ENCODE measurements around the gene HINT2. TPM values are rescaled to one million over a fixed set of nuclear protein-coding genes. Genes with fewer than 3 reads are reported as not detected.

The HINT2 gene
- total and polyA plus RNA-seq, 2 donors from 2014 or later: 55.1 to 307 TPM

DNA sequence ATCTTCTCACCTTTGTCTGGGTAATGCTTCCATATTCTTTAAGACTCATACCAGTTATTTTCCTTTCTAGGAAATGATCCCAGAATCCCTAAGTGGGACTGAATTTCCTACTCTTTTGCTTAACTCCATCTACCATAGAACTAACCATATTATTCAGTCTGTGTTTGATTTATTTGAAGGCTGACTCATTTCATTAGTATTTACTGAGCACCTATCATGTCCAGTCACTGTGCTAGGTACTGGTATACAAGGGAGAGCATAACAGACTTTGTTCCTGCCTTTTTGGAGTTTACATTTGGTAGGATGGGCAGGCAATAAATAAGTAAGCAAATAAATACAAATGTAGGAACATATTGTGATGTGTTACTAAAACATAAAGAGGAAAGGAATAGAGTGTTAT, 19.1 kb downstream of the HINT2 start:
- Histone ChIP-seq H3K4me3 (ENCODE audit: low read length in 3 of 3) (no peak overlapping the region), H3K9me3 (ENCODE audit: control insufficient read depth in 2 of 3, insufficient read depth in 1 of 3, low read length in 3 of 3) (no peaks in the 10 kb centered on the region), H3K27me3 (ENCODE audit: control insufficient read depth, insufficient read depth, low read length) (no peaks in the 10 kb centered on the region), H3K27ac (ENCODE audit: low read depth in 2 of 2, low read length in 2 of 2) (no peak overlapping the region), H3K4me1 (ENCODE audit: control insufficient read depth in 2 of 3, insufficient read depth in 2 of 3, low read depth in 1 of 3, low read length in 3 of 3) (peaks cover 0 to 5% (median 0%) of the 10 kb centered on the region in 3 donors), H3K9ac (ENCODE audit: low read length in 3 of 3) (no peak overlapping the region), H3K36me3 (ENCODE audit: control insufficient read depth in 2 of 3, insufficient read depth in 3 of 3, low read length in 3 of 3) (no peaks in the 10 kb centered on the region)
- TF ChIP-seq, protein P1, sequence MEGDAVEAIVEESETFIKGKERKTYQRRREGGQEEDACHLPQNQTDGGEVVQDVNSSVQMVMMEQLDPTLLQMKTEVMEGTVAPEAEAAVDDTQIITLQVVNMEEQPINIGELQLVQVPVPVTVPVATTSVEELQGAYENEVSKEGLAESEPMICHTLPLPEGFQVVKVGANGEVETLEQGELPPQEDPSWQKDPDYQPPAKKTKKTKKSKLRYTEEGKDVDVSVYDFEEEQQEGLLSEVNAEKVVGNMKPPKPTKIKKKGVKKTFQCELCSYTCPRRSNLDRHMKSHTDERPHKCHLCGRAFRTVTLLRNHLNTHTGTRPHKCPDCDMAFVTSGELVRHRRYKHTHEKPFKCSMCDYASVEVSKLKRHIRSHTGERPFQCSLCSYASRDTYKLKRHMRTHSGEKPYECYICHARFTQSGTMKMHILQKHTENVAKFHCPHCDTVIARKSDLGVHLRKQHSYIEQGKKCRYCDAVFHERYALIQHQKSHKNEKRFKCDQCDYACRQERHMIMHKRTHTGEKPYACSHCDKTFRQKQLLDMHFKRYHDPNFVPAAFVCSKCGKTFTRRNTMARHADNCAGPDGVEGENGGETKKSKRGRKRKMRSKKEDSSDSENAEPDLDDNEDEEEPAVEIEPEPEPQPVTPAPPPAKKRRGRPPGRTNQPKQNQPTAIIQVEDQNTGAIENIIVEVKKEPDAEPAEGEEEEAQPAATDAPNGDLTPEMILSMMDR (IDR thresholded peaks at IDR 0.05; ENCODE audit: borderline replicate concordance, extremely low read depth, insufficient read depth): no peak
- DNase-seq: no peak
- FAIRE-seq: no peak
- intact Hi-C loops (cut with DNase I): no loop called here

DNA sequence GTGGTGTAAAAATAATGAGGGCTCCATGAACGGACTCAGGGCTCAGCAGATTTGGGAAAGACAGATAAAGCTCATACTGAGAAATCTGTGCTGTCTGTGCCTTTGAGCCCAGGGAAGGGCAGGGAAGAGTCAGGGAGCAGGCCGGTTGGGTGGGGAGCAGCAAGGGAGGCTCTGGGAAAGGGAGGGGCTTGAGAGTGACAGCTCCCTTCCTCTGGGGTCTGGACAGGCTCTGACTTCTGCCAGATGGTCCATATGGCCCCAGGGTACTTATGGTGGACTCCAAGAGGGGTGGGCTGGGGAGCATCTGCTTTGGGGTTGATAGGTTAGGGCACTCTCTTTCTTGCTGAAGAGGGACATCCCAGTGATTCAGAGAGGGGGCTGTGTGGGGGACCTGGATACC, 21.4 kb downstream of the HINT2 start:
- Histone ChIP-seq H3K9ac (ENCODE audit: low read length in 3 of 3) (no peak overlapping the region), H3K4me1 (ENCODE audit: control insufficient read depth in 2 of 3, insufficient read depth in 2 of 3, low read depth in 1 of 3, low read length in 3 of 3) (peaks cover 0 to 9% (median 3%) of the 10 kb centered on the region in 3 donors), H3K27me3 (ENCODE audit: control insufficient read depth, insufficient read depth, low read length) (no peaks in the 10 kb centered on the region), H3K36me3 (ENCODE audit: control insufficient read depth in 2 of 3, insufficient read depth in 3 of 3, low read length in 3 of 3) (no peaks in the 10 kb centered on the region), H3K4me3 (ENCODE audit: low read length in 3 of 3) (no peak overlapping the region), H3K27ac (ENCODE audit: low read depth in 2 of 2, low read length in 2 of 2) (no peak overlapping the region), H3K9me3 (ENCODE audit: control insufficient read depth in 2 of 3, insufficient read depth in 1 of 3, low read length in 3 of 3) (no peaks in the 10 kb centered on the region)
- no peak for FAIRE-seq
- intact Hi-C loops (cut with DNase I): loop anchor here (5.0 kb wide), 1 partner anchor 89 kb away; no protein-coding TSS in a partner anchor
- no peak for DNase-seq
- TF ChIP-seq, protein P1 (IDR thresholded peaks at IDR 0.05; ENCODE audit: borderline replicate concordance, extremely low read depth, insufficient read depth): no peak

DNA sequence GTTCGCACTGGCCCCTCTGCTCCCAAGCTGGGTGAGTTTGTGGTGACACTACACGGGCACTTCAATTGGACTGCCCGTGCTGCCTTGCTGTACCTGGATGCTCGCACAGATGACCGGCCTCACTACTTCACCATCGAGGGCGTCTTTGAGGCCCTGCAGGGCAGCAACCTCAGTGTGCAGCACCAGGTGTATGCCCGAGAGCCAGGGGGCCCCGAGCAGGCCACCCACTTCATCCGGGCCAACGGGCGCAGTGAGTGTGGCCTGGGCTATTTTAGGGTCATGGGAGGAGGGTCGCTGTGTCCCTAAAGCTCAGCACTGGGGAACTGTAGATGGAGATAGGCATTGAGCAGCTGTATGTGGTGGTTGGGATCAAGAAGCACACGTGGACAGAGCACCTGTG, 22.0 kb downstream of the HINT2 start:
- FAIRE-seq (no peak), DNase-seq (no peak)
- TF ChIP-seq, protein P1 (IDR thresholded peaks at IDR 0.05; ENCODE audit: borderline replicate concordance, extremely low read depth, insufficient read depth): no peak
- H3K27me3 ChIP-seq (ENCODE audit: control insufficient read depth, insufficient read depth, low read length): no peaks in the 10 kb centered on the region
- intact Hi-C loops (cut with DNase I): loop anchor here (5.0 kb wide), 1 partner anchor 89 kb away; no protein-coding TSS in a partner anchor
- H3K9me3 ChIP-seq (ENCODE audit: control insufficient read depth in 2 of 3, insufficient read depth in 1 of 3, low read length in 3 of 3): no peaks in the 10 kb centered on the region
- peaks cover 0 to 9% (median 3%) of the 10 kb centered on the region in 3 donors for H3K4me1 ChIP-seq (ENCODE audit: control insufficient read depth in 2 of 3, insufficient read depth in 2 of 3, low read depth in 1 of 3, low read length in 3 of 3)
- no peaks in the 10 kb centered on the region for H3K36me3 ChIP-seq (ENCODE audit: control insufficient read depth in 2 of 3, insufficient read depth in 3 of 3, low read length in 3 of 3)
- no peak overlapping the region for H3K27ac ChIP-seq (ENCODE audit: low read depth in 2 of 2, low read length in 2 of 2)
- no peak overlapping the region for H3K4me3 ChIP-seq (ENCODE audit: low read length in 3 of 3)
- no peak overlapping the region for H3K9ac ChIP-seq (ENCODE audit: low read length in 3 of 3)
